NCI-H82 (cell line): ENCODE results near the gene BTC.
A peak's percentile ranks its signal among the peaks of the same experiment; 100 is the strongest.
"Not testable (repeated sequence)": the region's sequence is repeated elsewhere in the genome, so short reads cannot be mapped to it uniquely, and the experiment has no call there.

ENCODE experiments used
- DNase-seq: peaks from one replicate; lab custom pipeline; 2025; lab: John Stamatoyannopoulos, UW

Gene BTC

GRCh38 chr4:74794382-74795010, at the start of gene BTC:
Gene BTC, minus strand, starts transcription at chr4:74794523. Its CDS starts 198 bp downstream, at chr4:74794325.
- peak; percentile 53 for DNase-seq

- DNase-seq, result no peak
Measured at GRCh38 chr4:74840936-74841509, 46.7 kb upstream of the BTC start.

DNA sequence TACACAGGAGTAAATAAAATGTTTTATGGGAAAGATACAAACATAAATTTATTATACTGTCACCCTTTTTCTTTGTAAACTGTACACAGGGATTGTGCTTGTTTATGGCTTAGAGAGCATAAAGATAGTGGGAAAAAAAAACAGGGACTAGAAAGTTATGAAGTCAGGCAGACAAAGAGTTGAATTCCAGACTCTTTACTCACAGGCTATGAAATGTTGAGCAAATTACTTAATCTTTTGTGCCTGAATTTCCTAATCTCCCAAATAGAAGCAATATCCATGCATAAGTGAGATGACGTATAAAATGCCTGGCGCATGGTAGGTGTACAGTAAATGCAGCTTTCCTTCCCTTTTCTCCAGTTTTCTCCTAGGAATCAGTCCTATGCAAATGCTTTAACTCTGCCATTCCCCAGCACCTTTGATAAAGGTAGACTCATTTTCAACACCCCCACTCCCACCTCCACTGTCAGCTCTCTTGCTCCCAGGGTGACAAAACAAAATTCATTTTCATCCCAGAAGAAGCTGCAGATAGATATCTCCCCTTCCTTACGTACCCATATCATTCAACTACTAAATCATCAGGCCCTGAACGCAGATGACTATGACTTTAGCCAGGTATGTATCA, 44.5 kb upstream of the BTC start:
- no peak for DNase-seq

- DNase-seq, result no peak
Measured at GRCh38 chr4:74830928-74831327, 36.6 kb upstream of the BTC start.

- DNase-seq, result no peak
Measured at GRCh38 chr4:74823194-74823593, 28.9 kb upstream of the BTC start.

DNA sequence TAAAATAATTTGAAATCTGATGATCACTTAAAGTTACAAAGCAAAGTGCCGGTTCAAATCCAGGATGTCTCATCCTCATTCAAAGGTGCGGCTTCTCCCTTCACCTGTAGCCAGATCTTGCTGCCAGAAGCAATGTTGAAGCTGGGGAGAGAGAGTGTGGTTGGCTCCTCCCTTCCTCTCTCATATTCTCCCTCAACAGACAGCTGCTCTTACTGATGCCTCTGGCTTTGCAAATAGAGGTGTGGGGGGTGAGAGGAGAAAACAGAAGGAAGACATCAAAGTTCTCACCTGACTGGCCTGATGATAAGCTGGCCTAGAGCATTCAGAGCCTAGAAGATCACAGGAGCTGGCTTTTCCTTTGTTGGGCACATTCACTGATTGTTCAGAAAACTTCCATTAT, 28.3 kb upstream of the BTC start:
- DNase-seq, result no peak

GRCh38 chr4:74821541-74821940, 27.2 kb upstream of the BTC start:
- DNase-seq, result no peak

GRCh38 chr4:74814052-74814451, 19.7 kb upstream of the BTC start:
- no peak for DNase-seq

DNA sequence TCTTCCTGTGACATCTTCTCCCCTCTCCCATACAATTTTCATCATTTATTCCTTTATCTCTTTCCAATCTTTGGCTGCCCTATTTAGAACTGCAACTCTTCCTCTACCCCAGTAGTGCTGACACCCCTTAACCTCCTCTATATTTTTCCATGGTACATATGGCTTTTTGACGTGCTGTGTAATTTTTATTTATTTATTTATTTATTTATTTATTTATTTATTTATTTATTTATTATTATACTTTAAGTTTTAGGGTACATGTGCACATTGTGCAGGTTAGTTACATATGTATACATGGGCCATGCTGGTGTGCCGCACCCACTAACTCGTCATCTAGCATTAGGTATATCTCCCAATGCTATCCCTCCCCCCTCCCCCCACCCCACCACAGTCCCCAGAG, 17.7 kb upstream of the BTC start:
- DNase-seq, result not testable (repeated sequence)

DNA sequence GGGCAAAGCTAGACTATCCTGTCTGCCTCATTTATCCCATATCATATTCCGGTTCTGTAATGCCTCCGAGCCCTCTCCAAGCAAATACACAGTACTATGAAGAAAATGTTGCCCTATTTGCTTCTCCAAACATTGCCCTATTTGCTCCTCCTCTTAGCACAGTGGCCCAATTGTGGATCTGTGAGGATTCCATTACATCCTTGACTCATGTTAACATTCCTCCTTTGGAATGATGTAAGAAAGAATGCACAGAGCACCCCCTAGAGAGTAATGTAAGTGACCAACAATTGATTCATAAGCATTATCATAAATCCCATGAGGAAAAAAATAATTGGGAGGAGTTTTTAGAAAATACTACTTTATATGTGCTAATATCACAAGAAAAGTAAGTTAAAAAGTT, 11.3 kb upstream of the BTC start:
- DNase-seq, result peak; percentile 5

- DNase-seq, result no peak
Measured at GRCh38 chr4:74800310-74800709, 6.0 kb upstream of the BTC start.

DNA sequence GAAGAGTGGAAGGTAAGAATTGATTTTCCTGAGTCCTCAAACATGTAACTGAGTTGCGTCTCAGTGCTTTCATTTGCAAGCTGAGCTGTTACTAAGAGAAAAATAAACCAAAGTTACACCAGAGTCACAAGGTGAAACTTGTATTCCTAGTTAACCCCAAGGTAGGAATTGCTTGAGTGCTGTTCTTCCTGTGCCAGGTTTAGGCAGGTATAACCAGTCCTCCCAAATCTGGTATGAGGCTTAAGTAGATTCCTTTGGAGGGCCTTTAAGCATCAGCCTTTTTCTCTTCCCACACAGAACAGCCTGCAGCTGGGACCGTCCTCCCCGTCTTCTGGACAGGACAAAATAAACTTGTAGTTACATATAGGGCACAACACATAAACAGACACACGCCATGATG, 2.3 kb upstream of the BTC start:
- no peak for DNase-seq

DNA sequence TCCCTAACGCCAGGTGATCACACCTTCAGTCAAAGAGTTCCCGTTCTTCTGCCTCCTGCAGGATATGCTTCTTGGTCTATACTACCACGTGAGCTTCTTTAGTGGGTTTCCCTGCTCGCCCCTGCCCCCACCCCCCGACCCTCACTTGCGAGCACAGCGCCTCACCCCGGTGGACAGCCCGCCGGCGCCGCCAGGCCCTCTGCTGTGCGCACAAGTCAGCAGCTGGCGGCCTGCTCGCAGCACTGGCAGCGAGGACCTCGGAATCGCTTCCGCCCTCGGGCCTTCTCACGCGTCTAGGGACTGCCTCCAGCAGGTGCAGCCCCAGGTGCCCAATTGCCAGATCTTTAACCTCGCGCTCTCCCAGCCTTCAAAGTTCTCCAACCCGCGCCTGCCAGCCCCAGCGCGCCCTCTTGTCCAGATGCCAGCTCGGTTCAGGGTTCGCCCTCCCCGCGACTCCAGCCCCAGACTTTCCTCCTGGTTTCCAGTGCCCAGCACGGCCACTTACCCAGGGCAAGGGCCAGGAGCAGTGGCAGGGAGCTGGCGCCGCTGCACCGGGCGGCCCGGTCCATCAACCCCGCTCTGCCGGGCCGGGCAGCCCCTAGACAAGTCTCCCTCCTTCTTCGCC, 454 bp downstream of the BTC start:
- peak; percentile 50 for DNase-seq

- DNase-seq, result no peak
Measured at GRCh38 chr4:74790652-74791051, 3.7 kb downstream of the BTC start.

DNA sequence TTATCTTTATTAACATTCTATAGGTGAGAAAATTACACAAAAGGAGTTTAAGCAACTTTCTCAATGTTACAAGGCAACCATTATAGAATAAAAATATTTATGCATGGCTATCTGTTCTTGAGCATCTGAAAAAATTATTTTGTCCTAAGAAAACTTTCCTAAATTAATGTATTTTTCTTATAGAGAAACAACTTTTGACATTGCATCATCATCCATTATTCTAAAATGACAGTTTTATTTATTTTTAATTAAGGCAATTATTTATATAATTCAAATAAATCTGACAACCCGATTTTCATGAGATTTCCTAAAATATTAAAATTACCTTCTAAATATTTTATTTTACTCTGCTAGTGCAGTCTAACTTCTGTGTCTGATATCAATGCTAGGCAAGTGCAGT, 4.8 kb downstream of the BTC start:
- no peak for DNase-seq

GRCh38 chr4:74777531-74777930, 16.8 kb downstream of the BTC start:
- DNase-seq, result no peak

- DNase-seq, result no peak
Measured at GRCh38 chr4:74772783-74773182, 21.5 kb downstream of the BTC start.

GRCh38 chr4:74772106-74772505, 22.2 kb downstream of the BTC start:
- no peak for DNase-seq

DNA sequence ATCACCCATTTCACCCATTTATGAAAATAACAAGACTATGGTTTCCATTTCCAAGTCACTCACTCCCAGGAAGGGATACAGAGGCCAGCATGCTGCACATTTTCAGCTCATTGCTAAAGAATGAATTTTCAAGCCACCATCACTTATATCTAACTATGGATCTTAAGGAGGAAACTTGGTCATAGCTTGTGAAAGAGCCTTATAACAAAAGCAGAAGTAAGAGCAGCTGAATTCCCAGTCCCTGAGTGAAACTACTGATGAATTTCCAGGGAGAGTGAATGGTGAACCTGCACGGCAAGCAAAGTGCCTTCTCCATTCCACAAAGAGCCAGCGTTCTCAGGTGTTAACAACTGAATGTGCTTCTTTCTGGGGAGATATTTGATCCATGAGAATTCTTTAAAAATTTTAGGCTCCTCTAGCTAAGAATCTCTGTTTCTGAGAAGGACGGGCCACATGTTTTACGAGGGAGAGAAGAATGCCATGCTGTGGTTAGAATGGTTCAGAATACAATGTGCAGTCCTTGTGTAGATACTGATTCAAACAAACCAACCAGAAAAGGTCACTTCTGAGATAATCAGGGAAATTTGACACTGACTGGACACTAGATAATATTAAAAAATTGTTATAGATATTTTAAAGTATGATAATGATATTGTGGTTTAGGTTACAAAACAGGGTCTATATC, 24.0 kb downstream of the BTC start:
- no peak for DNase-seq

DNA sequence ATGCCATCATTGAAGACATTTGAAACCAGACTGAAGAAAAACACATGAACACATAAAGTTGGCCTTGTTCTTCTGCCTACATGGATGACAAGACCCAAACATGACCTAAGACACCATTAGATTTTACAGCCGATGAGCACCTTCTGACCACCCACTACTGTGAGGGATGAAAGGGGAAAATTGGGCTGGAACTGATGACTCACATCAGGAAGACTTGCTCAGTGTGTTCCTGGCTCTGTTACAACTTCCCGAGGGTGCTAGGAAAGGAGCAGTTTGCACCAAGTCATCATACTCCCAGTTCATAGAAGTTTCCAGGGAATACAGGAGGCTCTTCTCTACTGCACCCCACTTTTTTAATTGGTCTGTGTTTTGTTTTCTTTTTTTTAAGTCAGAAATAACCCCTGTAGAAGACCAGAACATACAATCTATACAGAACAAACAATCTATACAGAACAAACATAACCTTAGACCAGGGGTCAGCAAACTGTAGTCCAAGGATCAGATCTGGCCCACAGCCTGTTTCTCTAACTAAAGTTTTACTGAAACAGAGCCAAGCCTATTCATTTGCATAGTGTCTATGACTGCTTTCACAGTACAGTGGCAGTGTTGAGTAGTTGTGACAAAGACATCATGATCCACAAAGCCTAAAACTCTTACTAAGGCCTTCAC, 25.3 kb downstream of the BTC start:
- DNase-seq, result no peak

DNA sequence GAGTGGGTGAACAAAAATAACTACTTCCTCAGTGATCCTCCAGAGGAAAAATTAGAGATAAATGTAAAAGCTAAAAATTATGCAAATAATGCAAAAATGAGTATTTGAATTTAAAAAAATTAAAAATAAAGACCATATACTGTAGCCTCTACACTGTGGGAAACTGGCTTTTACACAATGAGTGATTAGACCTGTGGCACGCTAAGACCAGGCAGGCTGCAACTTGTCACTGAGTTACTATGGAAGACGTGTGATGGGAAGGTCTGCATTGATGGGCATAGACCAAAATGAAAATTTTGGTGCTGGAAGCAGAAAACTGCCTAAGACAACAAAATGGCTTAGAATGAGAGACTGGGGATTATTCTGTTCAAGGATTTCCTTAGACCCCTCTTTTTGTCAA, 30.2 kb downstream of the BTC start:
- no peak for DNase-seq

- DNase-seq, result peak; percentile 40
Measured at GRCh38 chr4:74758551-74759145, 35.7 kb downstream of the BTC start.
